Naive thymus-derived CD8-positive, alpha-beta T cell (primary cell): ENCODE results near the gene CACFD1. TPM values are rescaled to one million over a fixed set of nuclear protein-coding genes. Genes with fewer than 3 reads are reported as not detected.

Source experiments
- ATAC-seq, 2 donors: fragments of 150-1000 bp; cut with Tn5 transposase in 1 of 2; sonication (Bioruptor Pico), chemical (Tn5 transposase) in 1 of 2; 1 replicate in 1 of 2; 2 replicates in 1 of 2; pipeline ENCODE4 v1.10.0; 2021; ENCODE audit warnings: mild to moderate bottlenecking in 2 of 2, moderate library complexity in 2 of 2
- POLR2A ChIA-PET: fragments of 350-600 bp; sonication (Branson Sonifier 250); formaldehyde crosslinking; loops from one replicate; lab custom pipeline; 2021; ENCODE audit warnings: antibody characterized with exemption; lab: Charles Lee
- DNase-seq, 10 donors: peaks; one replicate each; pipeline versions ENCODE4 v3.0.0 to v3.0.0-alpha.2; 2020 to 2022
- H3K27ac Mint-ChIP-seq, 10 donors: one replicate each; pipeline ENCODE4 v1.8.0; 2020 to 2022; ENCODE audit warnings: mild to moderate bottlenecking in 10 of 10, mixed read lengths in 10 of 10, moderate library complexity in 4 of 10, inconsistent platforms in 1 of 10
- H3K27me3 Mint-ChIP-seq, 5 donors: one replicate each; pipeline ENCODE4 v1.8.0; 2021 to 2022; ENCODE audit warnings: mixed read lengths in 5 of 5
- H3K36me3 Mint-ChIP-seq, 3 donors: one replicate each; pipeline ENCODE4 v1.8.0; 2020 to 2022; ENCODE audit warnings: mixed read lengths in 3 of 3, mild to moderate bottlenecking in 2 of 3, inconsistent platforms in 1 of 3
- H3K4me1 Mint-ChIP-seq, 4 donors: one replicate each; pipeline ENCODE4 v1.8.0; 2021 to 2022; ENCODE audit warnings: mixed read lengths in 4 of 4
- H3K4me3 Mint-ChIP-seq, 10 donors: one replicate each; pipeline ENCODE4 v1.8.0; 2020 to 2022; ENCODE audit warnings: mild to moderate bottlenecking in 10 of 10, mixed read lengths in 10 of 10, moderate library complexity in 6 of 10, inconsistent platforms in 1 of 10
- H3K9me3 Mint-ChIP-seq, 9 donors: one replicate each; pipeline ENCODE4 v1.8.0; 2020 to 2022; ENCODE audit warnings: mixed read lengths in 9 of 9, mild to moderate bottlenecking in 3 of 9, inconsistent platforms in 1 of 9, moderate library complexity in 1 of 9
- polyA plus RNA-seq, 3 donors: library from polyadenylated mRNA; unstranded; fragments of 300-500 nt; fragmentation: Illumina TruSeq; gene quantifications; one replicate each; pipeline ENCODE4 v1.2.3, GENCODE V29; 2021
- total RNA-seq, 8 experiments: library from RNA in 2 of 8; stranded (reverse) in 2 of 8; gene quantifications; one replicate each; pipeline ENCODE4 v1.2.3 and lab custom pipeline; 2021 to 2026

CACFD1 gene
- total and polyA plus RNA-seq, 5 experiments from 2014 or later = 2.5 to 4.9 (median 3.7) TPM

DNA sequence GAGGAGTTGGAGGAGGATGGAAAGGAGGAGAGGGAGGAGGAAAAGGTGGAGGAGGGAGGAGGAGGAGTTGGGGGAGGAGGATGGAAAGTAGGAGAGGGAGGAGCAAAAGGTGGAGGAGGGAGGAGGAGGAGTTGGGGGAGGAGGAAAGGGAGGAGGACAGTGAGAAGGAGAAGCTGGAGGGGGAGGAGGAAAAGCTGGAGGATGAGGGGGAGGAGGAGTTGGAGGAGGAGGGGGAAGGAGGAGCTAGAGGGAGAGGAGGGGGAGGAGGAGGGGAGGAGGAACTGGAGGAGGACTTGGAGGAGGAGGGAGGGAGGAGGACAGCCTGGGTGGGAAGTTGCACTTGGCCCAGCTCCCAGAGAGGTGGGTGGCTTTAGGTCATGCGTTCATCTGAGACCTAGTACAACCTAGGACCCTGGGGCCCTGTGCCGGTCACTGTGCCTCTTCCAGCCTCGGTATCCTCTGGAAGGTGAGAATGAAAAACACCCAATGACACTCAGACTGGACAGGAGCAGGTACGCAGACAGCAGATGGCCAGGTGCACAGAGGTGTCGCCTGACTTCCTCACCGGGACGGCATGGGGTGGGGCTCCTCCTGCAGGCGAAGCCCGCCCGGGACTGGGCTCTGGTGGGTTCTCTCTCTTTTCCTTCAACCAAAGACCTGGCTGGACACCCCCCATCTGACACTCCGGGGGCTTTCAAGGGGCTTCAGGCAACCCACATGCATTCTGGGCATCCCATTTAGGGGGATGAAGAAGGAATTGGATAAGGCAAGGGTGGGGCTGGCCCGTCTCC lies 31.3 kb downstream of the CACFD1 start:
- H3K4me3 Mint-ChIP-seq = no peak overlapping the region
- no peaks in the 10 kb centered on the region for H3K9me3 Mint-ChIP-seq
- peaks cover 2 to 6% (median 4%) of the 10 kb centered on the region in 4 donors for H3K4me1 Mint-ChIP-seq
- H3K36me3 Mint-ChIP-seq = no peaks in the 10 kb centered on the region
- ATAC-seq (no peak), DNase-seq (no peak)
- POLR2A ChIA-PET = interaction anchor here (0.7 to 0.9 kb wide), 2 partner anchors 18 to 358 kb away, joined by 4 to 8 read pairs; no protein-coding TSS in a partner anchor
- H3K27me3 Mint-ChIP-seq = peaks cover 0 to 2% (median 0%) of the 10 kb centered on the region in 5 donors
- no peak overlapping the region for H3K27ac Mint-ChIP-seq

DNA sequence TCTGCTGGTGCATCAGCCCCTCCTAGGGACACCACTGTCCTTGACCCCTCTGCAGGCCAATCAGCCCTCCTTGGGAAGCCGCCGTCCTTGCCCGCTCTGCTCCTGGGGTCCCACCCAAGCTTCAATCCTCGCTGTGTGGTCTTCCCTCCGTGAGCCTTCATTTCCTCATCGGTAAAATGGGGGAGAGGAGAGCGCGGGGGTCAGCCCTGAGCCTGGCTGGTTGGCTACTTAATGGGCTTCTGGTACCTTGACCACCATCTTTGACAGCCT lies 31.8 kb downstream of the CACFD1 start:
- Mint-ChIP-seq H3K36me3 (no peaks in the 10 kb centered on the region), H3K27ac (no peak overlapping the region), H3K4me1 (peaks cover 0 to under 1% (median 0%) of the 10 kb centered on the region in 4 donors), H3K9me3 (no peaks in the 10 kb centered on the region), H3K27me3 (peaks cover 0 to 2% (median 0%) of the 10 kb centered on the region in 5 donors), H3K4me3 (no peak overlapping the region)
- ATAC-seq (no peak), DNase-seq (no peak)
- POLR2A ChIA-PET = interaction anchor here (0.9 kb wide), 1 partner anchor 18 kb away, joined by 8 read pairs; no protein-coding TSS in a partner anchor

DNA sequence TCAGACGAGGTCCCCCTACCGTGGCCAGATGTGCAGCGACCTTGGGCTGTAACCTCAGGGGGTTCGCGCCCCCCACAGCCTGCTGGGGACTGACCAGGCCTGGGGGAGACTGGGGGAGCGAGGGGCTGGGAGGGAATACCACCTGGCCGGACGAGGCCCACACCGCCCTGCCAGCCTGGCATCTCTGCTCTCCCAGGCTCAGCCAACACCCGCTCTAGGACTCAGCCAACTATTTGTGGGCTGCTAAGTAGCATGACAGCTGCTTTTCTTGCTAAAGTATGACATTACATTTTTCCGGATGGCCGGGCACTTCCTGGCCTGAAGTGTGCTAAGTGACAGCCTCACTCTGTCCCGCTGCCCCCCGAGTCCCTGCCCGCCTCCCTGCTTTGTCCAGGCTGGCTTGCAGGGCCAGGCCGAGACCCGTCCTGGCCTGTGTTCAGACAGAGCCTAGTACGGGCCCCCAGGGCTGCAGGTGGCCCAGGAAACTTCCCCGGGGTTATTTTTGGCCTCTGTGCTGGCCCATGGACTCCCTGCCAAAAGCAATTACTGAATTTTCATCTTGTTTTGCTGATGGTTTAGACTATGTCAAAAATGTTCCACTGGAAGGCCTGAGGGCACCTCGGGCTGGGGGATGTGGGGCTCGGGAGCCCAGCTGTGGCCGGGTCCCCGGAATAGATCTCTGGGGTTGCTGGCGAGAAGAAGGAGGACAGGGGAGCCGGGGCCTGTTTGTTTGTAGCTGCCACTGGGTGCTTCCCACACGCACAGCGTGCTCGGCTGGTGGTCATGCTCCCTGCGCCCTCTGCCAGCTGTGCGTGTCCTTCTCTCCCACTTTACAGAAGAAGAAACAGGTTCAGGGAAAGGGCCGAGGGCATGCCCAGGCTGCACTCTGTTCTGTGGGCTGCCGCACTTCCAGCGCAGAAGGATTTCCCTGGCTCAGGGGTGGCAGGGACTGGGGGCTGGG lies 32.6 kb downstream of the CACFD1 start:
- Mint-ChIP-seq H3K27ac (no peak overlapping the region), H3K9me3 (no peaks in the 10 kb centered on the region), H3K27me3 (peaks cover 0 to 2% (median 0%) of the 10 kb centered on the region in 5 donors), H3K4me1 (no peaks in the 10 kb centered on the region), H3K4me3 (no peak overlapping the region), H3K36me3 (no peaks in the 10 kb centered on the region)
- ATAC-seq = no peak
- DNase-seq = peak in 1 of 10 donors; percentile 51
- POLR2A ChIA-PET = interaction anchor here (0.9 kb wide), 1 partner anchor 17 kb away, joined by 8 read pairs; no protein-coding TSS in a partner anchor

DNA sequence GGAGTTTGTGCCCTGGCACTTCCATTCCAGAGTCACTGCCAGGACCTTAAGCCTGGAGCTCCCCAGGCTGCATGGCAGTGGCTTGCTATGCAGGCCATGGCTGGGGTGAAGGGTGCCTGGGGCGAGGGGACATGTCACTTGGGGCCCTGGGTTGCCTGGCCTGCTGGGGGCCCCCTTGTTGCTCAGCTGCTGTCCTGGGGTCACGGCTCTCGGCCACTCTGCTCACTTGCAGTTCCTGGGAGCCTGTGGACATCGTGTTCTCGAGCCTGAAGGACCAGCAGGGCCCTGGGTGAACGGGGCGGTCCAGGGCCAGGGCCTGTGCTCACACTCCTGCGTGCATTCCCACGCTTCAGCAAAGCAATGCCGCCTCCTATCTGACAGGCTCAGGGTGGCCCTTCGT lies 33.6 kb downstream of the CACFD1 start:
- peaks cover 0 to 5% (median under 1%) of the 10 kb centered on the region in 5 donors for H3K27me3 Mint-ChIP-seq

DNA sequence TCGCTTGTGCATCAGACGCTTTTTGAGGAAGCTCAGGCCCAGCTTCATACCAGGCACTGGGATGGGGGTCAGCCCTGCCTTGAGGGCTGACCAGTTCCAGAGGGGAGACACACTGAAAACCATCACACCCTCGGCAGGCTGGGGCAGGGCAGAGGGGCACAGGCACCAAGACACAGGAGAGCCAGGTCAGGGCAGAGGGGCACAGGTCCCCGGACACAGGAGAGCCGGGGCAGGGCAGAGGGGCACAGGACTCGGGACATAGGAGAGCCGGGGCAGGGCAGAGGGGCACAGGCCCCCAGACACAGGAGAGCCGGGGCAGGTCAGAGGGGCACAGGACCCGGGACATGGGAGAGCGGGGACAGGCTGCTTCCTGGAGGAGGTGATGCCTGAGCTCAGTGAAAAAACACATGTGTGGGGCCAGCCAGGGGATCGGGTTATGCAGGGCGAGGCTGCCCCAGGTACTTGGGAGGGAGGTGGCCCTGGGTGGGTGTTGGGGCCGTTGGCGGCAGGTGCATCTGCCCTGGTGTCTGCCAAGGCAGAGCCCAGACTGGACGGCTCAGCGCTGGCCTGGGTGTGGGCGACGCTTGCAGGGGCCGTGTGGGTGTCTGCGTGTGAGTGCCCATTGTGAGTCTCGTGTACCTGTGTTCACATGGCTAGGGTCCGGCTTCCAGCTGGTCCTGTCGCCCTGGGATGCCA lies 34.2 kb downstream of the CACFD1 start:
- peaks cover 0 to 2% (median 0%) of the 10 kb centered on the region in 4 donors for H3K4me1 Mint-ChIP-seq
- H3K27ac Mint-ChIP-seq = no peak overlapping the region
- H3K36me3 Mint-ChIP-seq = no peaks in the 10 kb centered on the region
- H3K4me3 Mint-ChIP-seq = no peak overlapping the region
- POLR2A ChIA-PET = no interaction called here
- H3K27me3 Mint-ChIP-seq = peaks cover 0 to 7% (median 2%) of the 10 kb centered on the region in 5 donors
- ATAC-seq = no peak
- no peaks in the 10 kb centered on the region for H3K9me3 Mint-ChIP-seq
- peak in 1 of 10 donors; percentile 58 for DNase-seq

More for the DNA sequence above, 33.6 kb downstream of the CACFD1 start:
- ATAC-seq = no peak
- H3K27ac Mint-ChIP-seq = no peak overlapping the region
- POLR2A ChIA-PET = no interaction called here
- H3K4me3 Mint-ChIP-seq = no peak overlapping the region
- H3K9me3 Mint-ChIP-seq = no peaks in the 10 kb centered on the region
- H3K36me3 Mint-ChIP-seq = no peaks in the 10 kb centered on the region
- H3K4me1 Mint-ChIP-seq = peaks cover 0 to 2% (median 0%) of the 10 kb centered on the region in 4 donors
- DNase-seq = no peak

GRCh38 chr9:133494636-133495326 lies 35.0 kb downstream of the CACFD1 start:
- POLR2A ChIA-PET = interaction anchor here (1.1 kb wide), 1 partner anchor 27 kb away, joined by 3 read pairs; no protein-coding TSS in a partner anchor
- no peaks in the 10 kb centered on the region for H3K9me3 Mint-ChIP-seq

DNA sequence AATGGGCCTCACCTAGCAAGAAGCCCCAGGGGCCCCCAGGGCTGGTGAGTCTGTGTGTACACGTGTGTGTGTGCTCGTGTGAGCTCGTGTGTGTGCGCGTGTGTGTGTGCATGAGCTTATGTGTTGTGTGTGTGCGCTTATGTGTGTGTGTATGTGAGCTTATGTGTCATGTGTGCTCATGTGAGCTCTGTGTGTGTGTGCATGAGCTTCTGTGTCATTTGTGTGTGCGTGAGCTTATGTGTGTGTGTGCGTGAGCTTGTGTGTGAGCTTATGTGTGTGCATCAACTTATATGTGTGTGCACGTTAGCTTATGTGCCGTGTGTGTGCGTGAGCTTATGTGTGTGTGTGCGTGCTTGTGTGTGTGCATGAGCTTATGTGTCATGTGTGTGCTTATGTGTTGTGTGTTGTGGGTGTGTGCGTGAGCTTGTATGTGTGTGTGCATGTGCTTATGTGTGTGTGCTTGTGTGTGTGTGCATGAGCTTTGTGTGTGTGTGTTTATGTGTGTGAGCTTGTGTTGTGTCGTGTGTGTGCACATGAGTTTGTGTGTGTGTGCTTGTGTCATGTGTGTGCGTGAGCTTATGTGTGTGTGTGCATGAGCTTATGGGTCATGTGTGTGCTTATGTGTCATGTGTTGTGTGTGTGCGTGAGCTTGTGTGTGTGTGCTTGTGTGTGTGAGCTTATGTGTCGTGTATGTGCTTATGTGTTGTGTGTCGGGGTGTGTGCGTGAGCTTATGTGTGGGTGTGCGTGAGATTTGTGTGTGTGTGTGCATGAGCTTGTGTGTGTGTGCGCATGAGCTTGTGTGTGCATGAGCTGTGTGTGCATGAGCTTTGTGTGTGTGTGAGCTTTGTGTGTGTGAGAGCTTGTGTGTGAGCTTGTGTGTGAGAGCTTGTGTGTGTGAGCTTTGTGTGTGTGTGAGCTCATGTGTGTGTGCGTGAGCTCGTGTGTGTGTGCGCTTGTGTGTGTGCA lies 35.8 kb downstream of the CACFD1 start:
- peaks cover 0 to 7% (median 2%) of the 10 kb centered on the region in 5 donors for H3K27me3 Mint-ChIP-seq
- H3K4me3 Mint-ChIP-seq = no peak overlapping the region
- POLR2A ChIA-PET = interaction anchor here (1.1 kb wide), 1 partner anchor 26 kb away, joined by 3 read pairs; no protein-coding TSS in a partner anchor
- ATAC-seq (no peak), DNase-seq (no peak)
- H3K9me3 Mint-ChIP-seq = peaks cover 0 to under 1% (median 0%) of the 10 kb centered on the region in 9 donors
- no peaks in the 10 kb centered on the region for H3K36me3 Mint-ChIP-seq
- H3K27ac Mint-ChIP-seq = no peak overlapping the region
- H3K4me1 Mint-ChIP-seq = peaks cover 0 to 2% (median 0%) of the 10 kb centered on the region in 4 donors

More at GRCh38 chr9:133494636-133495326, 35.0 kb downstream of the CACFD1 start:
- H3K4me3 Mint-ChIP-seq = no peak overlapping the region
- no peaks in the 10 kb centered on the region for H3K36me3 Mint-ChIP-seq
- no peak overlapping the region for H3K27ac Mint-ChIP-seq
- peaks cover 0 to 7% (median 2%) of the 10 kb centered on the region in 5 donors for H3K27me3 Mint-ChIP-seq
- DNase-seq (peak in 1 of 10 donors; percentile 45), ATAC-seq (no peak)
- H3K4me1 Mint-ChIP-seq = peaks cover 0 to 2% (median 0%) of the 10 kb centered on the region in 4 donors

DNA sequence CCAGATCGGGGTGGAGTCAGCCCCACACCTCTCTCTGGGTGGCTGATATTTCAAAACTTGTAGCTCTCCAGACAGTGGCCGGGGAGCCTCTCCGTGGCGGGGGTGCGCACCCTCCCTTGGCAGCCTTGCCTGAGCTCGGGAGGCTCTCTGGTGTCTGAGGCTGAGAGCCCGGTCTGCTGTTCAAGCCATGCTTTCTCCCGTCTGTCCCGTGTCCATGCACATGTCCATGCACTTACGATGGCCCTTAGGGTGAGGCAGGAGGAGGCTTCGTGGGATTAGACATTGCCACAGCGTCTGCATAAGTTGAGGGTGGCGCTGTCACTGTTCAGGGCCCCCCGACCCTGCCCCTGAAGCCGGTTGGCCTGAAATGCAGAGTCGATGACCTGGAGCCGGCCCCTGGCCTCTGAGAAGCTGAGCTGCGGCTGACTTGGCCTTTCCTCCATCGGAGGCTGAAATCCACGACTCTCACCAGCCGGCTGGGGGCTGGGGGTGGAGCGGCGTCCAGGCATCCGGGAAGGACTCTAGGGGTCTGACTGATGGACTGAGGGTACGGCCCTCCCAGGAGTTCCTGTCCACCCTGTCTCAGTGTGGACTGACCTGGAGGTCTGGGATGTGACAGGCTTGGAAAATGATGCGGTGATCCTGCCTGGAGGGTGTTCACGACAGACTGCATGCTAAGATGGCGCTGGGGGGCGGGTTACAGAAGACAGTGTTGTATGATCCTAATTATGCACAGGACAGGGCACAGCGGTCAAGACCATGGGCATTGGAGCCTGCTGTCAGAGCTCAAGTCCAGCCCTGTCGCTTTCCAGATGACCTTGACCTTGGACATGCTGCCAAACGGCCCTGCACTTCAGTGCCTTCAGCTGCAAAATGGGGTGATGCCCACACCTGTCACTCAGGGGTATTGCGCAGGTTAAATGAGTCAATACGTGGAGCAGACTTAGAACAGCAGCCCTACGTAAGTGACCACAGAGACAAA lies 37.4 kb downstream of the CACFD1 start:
- ATAC-seq = no peak
- Mint-ChIP-seq H3K27ac (no peak overlapping the region), H3K36me3 (peaks cover 0 to 11% (median 0%) of the 10 kb centered on the region in 3 donors), H3K4me3 (no peak overlapping the region), H3K9me3 (peaks cover 0 to 13% (median 9%) of the 10 kb centered on the region in 9 donors), H3K4me1 (peaks cover 0 to 2% (median 0%) of the 10 kb centered on the region in 4 donors), H3K27me3 (peaks cover 0 to 7% (median 2%) of the 10 kb centered on the region in 5 donors)
- POLR2A ChIA-PET = no interaction called here
- DNase-seq = peak in 1 of 10 donors; percentile 45

- Mint-ChIP-seq H3K4me1 (peaks cover 0 to 2% (median 0%) of the 10 kb centered on the region in 4 donors), H3K27ac (no peak overlapping the region), H3K9me3 (peaks cover 0 to 19% (median 15%) of the 10 kb centered on the region in 9 donors), H3K27me3 (peaks cover 0 to 7% (median 4%) of the 10 kb centered on the region in 5 donors), H3K4me3 (no peak overlapping the region), H3K36me3 (peaks cover 0 to 16% (median 0%) of the 10 kb centered on the region in 3 donors)
- peak in 1 of 10 donors; percentile 40 for DNase-seq
- POLR2A ChIA-PET = interaction anchor here (1.5 kb wide), 1 partner anchor 10 kb away, joined by 5 read pairs; no protein-coding TSS in a partner anchor
- ATAC-seq = no peak
Measured at GRCh38 chr9:133499132-133499891, 39.5 kb downstream of the CACFD1 start.
